ENCODE data around the gene PRRG2.

The PRRG2 gene

GRCh38 chr19:49640113-49640898 lies 59.2 kb downstream of the PRRG2 start, which contains the start of gene RRAS (continued):
- 0 out of 2 replicates have a peak, but pooled peaks have one; percentile 43 for TF ChIP-seq INSM2 (tag by site-specific recombination; IDR thresholded peaks at IDR 0.05)
- no peak for TF ChIP-seq ZNF624 (tag by site-specific recombination; IDR thresholded peaks at IDR 0.05)
- 0 out of 2 replicates have a peak, but pooled peaks have one; percentile 24 for TF ChIP-seq FEZF1 (tag by site-specific recombination; IDR thresholded peaks at IDR 0.05)
- peak; percentile 24; the same call in 1 of the 2 replicates for TF ChIP-seq ZNF561 (tag by site-specific recombination; IDR thresholded peaks at IDR 0.05; ENCODE audit: borderline replicate concordance)
- peak; percentile 90 for TF ChIP-seq SP7 (tag by site-specific recombination; IDR thresholded peaks at IDR 0.05)
- no peak for TF ChIP-seq ZNF776 (tag by site-specific recombination; IDR thresholded peaks at IDR 0.05; ENCODE audit: borderline replicate concordance)
- TF ChIP-seq ZBTB48 (tag by site-specific recombination; IDR thresholded peaks at IDR 0.05) = peak; percentile 80

Data from HEK293 (cell line).